Omental fat pad (tissue), 4 donors: Measurements from ENCODE around the gene MEF2B. TPM values are rescaled to one million over a fixed set of nuclear protein-coding genes. Genes with fewer than 3 reads are reported as not detected.
"Not testable (repeated sequence)": the region's sequence is repeated elsewhere in the genome, so short reads cannot be mapped to it uniquely, and the experiment has no call there.

Experiments used
- ATAC-seq: fragments of 150-250 bp; one replicate; pipeline ENCODE4 v1.9.1; 2016; ENCODE audit warnings: mild to moderate bottlenecking, moderate library complexity; ENCODE audit not compliant: low FRiP score
- DNase-seq: peaks from one replicate; pipeline ENCODE4 v3.0.0-alpha.2; 2019; ENCODE audit warnings: low spot score
- total RNA-seq, 4 donors: library from RNA; depleted of rRNA; stranded (reverse); fragments of >200 nt; gene quantifications; one replicate each; pipeline ENCODE4 v1.1.0, GENCODE V29; 2016
- TF ChIP-seq, protein P1 (sequence below), 3 donors: fragments of 450-650 bp; IDR thresholded peaks; one replicate each; pipeline ENCODE4 v1.5.1; 2016 to 2017; ENCODE audit warnings: antibody characterized with exemption in 3 of 3, mild to moderate bottlenecking in 3 of 3, moderate library complexity in 2 of 3

MEF2B gene
- total RNA-seq, 4 donors from 2014 or later: 0.28 TPM; not detected in 3

DNA sequence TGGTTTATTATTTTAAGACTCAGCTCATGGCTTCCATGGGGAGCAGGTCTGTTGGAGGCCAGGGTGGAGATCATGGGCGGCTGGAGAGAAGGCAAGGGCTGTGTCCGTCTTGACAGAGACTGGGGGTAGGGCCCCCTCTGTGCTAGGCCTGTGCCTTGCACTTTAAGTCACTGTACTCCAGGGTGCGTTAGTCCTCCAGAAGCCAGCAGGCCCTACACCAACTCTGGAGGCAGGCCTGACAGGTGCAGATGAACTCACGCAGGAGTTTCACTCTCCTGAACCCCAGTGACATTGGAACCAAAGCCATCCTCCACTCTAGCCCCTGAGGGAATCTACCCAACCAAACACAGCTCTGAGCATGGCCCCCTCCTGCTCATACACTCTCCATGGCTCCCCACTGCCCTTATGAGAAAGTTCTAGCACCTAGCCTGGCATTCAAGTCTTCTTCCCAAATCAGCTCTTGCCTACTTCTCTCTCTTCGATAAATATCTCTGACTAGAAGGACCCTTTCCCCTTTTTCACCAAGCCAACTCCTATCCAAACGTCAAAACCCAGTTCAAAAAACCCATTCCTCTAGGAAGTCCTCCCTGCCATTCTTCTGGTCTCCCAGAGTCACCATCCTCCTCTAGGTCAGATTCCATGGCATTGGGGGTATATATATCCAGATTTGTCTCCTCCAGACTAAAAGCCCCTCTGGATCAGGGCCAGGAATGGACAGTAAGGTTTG is 15.1 kb downstream of the MEF2B start:
- DNase-seq: no peak
- TF ChIP-seq, protein P1, sequence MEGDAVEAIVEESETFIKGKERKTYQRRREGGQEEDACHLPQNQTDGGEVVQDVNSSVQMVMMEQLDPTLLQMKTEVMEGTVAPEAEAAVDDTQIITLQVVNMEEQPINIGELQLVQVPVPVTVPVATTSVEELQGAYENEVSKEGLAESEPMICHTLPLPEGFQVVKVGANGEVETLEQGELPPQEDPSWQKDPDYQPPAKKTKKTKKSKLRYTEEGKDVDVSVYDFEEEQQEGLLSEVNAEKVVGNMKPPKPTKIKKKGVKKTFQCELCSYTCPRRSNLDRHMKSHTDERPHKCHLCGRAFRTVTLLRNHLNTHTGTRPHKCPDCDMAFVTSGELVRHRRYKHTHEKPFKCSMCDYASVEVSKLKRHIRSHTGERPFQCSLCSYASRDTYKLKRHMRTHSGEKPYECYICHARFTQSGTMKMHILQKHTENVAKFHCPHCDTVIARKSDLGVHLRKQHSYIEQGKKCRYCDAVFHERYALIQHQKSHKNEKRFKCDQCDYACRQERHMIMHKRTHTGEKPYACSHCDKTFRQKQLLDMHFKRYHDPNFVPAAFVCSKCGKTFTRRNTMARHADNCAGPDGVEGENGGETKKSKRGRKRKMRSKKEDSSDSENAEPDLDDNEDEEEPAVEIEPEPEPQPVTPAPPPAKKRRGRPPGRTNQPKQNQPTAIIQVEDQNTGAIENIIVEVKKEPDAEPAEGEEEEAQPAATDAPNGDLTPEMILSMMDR (IDR thresholded peaks at IDR 0.05): no peak
- no peak for ATAC-seq

DNA sequence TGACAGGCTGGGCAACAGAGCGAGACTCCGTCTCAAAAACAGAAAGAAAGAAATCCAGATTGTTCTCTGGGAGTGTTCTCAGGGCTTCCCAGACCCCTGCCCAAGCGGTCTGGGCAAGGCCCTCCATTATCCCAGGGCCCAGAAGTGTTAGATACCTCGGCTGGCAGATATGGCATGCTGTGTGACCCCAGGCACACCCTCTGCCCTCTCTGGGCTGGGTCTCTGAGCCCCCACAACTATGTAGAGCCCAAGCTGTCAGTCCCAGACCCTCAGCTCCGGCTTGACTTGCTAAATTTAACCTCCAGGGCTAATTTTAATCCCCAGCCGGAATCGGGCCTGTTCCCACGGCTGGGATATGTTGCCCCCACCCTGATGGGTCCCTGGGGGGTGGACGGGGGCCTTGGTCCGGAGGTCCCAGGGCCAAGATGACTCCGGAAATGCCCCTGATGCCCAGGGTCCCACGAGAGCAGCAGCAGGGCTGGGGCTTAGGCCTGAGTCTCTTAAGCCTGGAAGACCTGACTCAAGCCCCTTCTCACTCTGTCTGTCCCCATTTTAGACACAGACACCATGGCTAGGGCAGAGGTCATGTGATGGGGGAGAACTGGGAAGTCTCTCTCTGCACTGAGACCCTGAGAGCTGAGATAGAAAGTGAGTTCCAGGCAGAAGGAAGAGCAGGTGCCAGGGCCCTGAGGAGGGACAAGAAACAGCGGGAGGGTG is 17.2 kb downstream of the MEF2B start:
- no peak for ATAC-seq
- DNase-seq: no peak
- TF ChIP-seq, protein P1 (IDR thresholded peaks at IDR 0.05): no peak

DNA sequence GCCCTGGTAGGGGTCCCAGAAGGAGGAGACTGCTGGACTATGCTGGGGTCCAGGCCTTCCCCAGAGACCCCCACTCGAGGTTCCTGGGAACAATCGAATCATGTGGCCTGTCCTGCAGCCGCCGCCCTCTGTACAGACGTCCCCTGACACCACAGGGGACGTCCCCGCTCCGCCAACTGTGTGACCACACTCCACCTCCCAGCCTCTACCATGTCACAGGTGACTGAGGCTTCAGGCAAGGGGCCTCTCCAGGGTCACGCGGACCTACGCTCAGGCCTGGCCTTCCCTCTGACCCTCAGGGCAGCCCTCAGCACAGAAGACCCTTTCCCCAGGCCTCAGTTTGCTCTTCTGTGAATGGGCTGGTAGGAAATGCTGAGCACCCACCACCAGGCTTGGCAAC is 18.6 kb downstream of the MEF2B start:
- DNase-seq: no peak
- TF ChIP-seq, protein P1 (IDR thresholded peaks at IDR 0.05): no peak
- no peak for ATAC-seq

DNA sequence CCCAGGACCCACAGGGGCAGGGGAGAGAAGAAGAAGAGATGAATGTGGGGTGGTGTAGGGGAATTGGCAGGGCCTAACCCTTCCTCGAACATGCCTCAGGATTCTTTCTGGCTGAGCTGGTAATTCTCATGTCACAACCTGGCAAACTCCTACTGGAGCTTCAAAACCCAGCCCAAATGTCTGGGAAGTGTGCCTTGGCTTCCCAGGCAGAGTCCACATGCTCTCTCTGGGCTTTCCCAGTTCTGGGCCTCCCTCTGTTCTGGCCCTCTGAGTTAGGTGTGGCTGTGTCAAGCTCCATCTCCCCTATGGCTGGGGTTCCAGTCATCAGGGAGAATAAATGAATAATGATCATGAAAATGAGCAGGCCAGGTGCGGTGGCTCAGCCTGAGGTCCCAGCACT is 20.6 kb downstream of the MEF2B start:
- no peak for ATAC-seq
- no peak for DNase-seq
- TF ChIP-seq, protein P1 (IDR thresholded peaks at IDR 0.05): no peak

DNA sequence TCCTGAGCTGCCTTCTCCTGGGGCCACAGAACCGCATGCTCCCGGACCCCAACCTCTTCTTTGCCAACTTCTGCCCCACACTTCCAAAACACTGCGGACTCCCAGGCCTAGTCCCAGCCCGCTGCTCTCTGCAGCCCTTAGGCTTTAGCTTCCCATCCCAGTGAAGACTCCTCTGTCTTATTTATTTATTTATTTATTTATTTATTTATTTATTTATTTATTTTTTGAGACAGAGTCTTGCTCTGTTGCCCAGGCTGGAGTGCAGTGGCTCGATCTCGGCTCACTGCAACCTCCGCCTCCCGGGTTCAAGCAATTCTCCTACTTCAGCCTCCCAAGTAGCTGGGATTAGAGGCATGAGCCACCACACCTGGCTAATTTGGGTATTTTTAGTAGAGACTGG is 21.6 kb downstream of the MEF2B start:
- not testable (repeated sequence) for ATAC-seq, DNase-seq

DNA sequence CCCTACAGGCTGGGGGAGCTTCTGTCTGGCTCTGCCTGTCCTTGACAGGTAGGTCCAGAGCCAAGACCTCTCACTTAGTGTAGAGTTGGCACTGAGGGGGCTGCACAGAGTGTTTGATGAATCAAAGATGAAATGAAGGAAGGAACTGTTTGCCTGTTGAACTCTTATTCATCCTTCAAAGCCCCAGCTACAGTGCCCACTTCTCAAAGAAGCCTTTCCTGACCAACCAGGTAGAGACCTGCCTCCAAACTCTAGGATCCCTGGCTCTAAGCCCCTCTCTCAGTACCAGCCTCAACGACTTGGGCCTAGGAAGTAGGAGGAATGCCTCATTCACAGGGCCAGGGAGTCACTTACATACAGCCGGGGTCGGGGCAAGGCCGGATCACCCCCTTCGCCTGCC is 22.7 kb downstream of the MEF2B start:
- TF ChIP-seq, protein P1 (IDR thresholded peaks at IDR 0.05): no peak
- ATAC-seq: no peak
- no peak for DNase-seq

DNA sequence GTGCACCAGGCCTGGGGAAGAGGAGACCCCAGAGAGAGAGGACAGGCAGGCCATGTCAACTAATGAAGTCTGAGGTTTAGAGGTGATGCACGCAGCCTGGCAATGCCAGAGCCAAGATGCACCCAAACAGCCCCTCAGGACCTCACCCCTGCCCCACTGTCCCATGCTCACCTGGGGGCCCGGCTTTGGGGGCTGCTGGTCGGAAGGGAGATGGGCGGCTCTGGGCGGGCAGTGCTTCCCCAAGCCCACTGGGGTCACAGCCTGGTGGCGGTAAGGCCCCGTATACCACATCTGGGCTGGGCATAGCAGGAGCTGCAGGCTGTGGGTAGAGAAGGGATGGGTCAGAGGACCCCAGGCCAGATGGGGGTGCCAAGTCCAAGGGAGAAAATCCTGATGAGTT is 23.2 kb downstream of the MEF2B start:
- TF ChIP-seq, protein P1 (IDR thresholded peaks at IDR 0.05): no peak
- ATAC-seq (no peak), DNase-seq (no peak)
